Measurements from ENCODE around the gene LYPD3. TPM values are rescaled to one million over a fixed set of nuclear protein-coding genes. Genes with fewer than 3 reads are reported as not detected.

LYPD3 gene
- total and polyA plus RNA-seq, 2 experiments from 2014 or later: 3.3 to 4.6 TPM

DNA sequence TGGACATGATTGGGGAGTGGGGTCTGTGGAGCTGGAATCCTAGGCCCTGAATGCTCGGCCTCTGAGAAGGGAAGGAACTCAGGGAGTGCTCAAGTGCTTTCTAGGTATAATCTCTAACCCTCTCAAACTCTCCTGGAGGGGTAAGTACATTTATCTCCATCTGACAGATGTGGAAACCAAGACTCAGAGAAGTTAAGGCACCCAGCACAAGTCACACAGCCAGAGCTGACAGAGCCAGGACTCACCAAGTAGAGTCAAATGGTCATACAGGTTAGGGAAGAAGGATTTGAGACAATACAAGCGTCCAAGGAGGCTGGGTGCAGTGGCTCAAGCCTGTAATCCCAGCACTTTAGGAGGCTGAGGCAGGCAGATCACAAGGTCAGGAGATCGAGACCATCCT, 12.9 kb upstream of the LYPD3 start:
- ATAC-seq (no peak), DNase-seq (ENCODE audit: low spot score) (no peak)
- peaks cover 4% of the 10 kb centered on the region; the same call in 2 of the 3 replicates for H3K4me1 Mint-ChIP-seq
- 0 out of 2 replicates have a peak, but pooled peaks cover 5% of the 10 kb centered on the region for H3K27me3 ChIP-seq (ENCODE audit: insufficient read depth)
- H3K4me3 Mint-ChIP-seq: no peak overlapping the region
- no peaks in the 10 kb centered on the region for H3K9me2 ChIP-seq (ENCODE audit: insufficient read depth)
- no peaks in the 10 kb centered on the region for H3K36me3 Mint-ChIP-seq (ENCODE audit: low read depth)
- no peak overlapping the region for H3K4me3 ChIP-seq
- no peaks in the 10 kb centered on the region for H3K9me3 Mint-ChIP-seq
- H3K27me3 Mint-ChIP-seq (ENCODE audit: insufficient read depth, low read depth, poor library complexity): peaks cover 11% of the 10 kb centered on the region
- H4K20me1 ChIP-seq (replicated peaks; ENCODE audit: insufficient read depth): no peaks in the 10 kb centered on the region
- H3K4me1 ChIP-seq (ENCODE audit: insufficient read depth): peaks cover 6% of the 10 kb centered on the region; the same call in 1 of the 2 replicates
- H3K36me3 ChIP-seq (ENCODE audit: insufficient read depth): no peaks in the 10 kb centered on the region
- no peak overlapping the region for H3K27ac Mint-ChIP-seq
- H3K79me2 ChIP-seq (replicated peaks; ENCODE audit: insufficient read depth): no peaks in the 10 kb centered on the region
- 0 out of 2 replicates have a peak, but pooled peaks cover 4% of the 10 kb centered on the region for H3F3A ChIP-seq (replicated peaks; ENCODE audit: low read depth)
- no peak overlapping the region for H3K27ac ChIP-seq (ENCODE audit: low read depth)
- H3K4me2 ChIP-seq: no peak overlapping the region
- no peak overlapping the region for H2AFZ ChIP-seq
- TF ChIP-seq, protein P1, sequence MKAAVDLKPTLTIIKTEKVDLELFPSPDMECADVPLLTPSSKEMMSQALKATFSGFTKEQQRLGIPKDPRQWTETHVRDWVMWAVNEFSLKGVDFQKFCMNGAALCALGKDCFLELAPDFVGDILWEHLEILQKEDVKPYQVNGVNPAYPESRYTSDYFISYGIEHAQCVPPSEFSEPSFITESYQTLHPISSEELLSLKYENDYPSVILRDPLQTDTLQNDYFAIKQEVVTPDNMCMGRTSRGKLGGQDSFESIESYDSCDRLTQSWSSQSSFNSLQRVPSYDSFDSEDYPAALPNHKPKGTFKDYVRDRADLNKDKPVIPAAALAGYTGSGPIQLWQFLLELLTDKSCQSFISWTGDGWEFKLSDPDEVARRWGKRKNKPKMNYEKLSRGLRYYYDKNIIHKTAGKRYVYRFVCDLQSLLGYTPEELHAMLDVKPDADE (IDR thresholded peaks at IDR 0.05): no peak
- TF ChIP-seq, protein P2, sequence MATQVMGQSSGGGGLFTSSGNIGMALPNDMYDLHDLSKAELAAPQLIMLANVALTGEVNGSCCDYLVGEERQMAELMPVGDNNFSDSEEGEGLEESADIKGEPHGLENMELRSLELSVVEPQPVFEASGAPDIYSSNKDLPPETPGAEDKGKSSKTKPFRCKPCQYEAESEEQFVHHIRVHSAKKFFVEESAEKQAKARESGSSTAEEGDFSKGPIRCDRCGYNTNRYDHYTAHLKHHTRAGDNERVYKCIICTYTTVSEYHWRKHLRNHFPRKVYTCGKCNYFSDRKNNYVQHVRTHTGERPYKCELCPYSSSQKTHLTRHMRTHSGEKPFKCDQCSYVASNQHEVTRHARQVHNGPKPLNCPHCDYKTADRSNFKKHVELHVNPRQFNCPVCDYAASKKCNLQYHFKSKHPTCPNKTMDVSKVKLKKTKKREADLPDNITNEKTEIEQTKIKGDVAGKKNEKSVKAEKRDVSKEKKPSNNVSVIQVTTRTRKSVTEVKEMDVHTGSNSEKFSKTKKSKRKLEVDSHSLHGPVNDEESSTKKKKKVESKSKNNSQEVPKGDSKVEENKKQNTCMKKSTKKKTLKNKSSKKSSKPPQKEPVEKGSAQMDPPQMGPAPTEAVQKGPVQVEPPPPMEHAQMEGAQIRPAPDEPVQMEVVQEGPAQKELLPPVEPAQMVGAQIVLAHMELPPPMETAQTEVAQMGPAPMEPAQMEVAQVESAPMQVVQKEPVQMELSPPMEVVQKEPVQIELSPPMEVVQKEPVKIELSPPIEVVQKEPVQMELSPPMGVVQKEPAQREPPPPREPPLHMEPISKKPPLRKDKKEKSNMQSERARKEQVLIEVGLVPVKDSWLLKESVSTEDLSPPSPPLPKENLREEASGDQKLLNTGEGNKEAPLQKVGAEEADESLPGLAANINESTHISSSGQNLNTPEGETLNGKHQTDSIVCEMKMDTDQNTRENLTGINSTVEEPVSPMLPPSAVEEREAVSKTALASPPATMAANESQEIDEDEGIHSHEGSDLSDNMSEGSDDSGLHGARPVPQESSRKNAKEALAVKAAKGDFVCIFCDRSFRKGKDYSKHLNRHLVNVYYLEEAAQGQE (IDR thresholded peaks at IDR 0.05; ENCODE audit: unreplicated experiment): no peak
- TF ChIP-seq CREB1 (CRISPR knock-in tag; IDR thresholded peaks at IDR 0.05; ENCODE audit: low read depth) (no peak), EZH2 (IDR thresholded peaks at IDR 0.05; ENCODE audit: low read depth, unreplicated experiment) (no peak), POLR2AphosphoS5 (IDR thresholded peaks at IDR 0.05; ENCODE audit: low read depth) (no peak), EZH2phosphoT487 (IDR thresholded peaks at IDR 0.05; ENCODE audit: unreplicated experiment) (no peak)

DNA sequence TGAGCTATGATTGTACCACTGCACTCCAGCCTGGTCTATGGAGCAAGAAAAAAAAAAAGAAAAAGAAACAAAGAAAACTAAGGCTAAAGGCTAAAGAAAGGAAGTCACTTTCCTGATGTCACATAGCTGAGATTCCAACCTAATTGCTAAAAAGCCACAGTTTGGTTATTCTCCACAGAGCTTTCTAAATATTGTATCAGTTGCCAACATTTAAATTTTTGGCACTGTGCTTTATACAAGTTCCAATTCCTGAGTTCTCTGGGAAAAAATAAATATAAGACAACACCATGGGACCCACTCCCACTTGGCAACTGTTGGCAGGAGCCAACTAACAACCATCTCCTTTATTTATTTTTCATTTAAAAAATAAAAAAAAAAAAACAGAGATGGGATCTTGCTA, 11.2 kb upstream of the LYPD3 start:
- ATAC-seq (no peak), DNase-seq (ENCODE audit: low spot score) (no peak)
- peaks cover 4% of the 10 kb centered on the region; the same call in 2 of the 3 replicates for H3K4me1 Mint-ChIP-seq
- H3K4me3 ChIP-seq: no peak overlapping the region
- no peaks in the 10 kb centered on the region for H3K79me2 ChIP-seq (replicated peaks; ENCODE audit: insufficient read depth)
- no peaks in the 10 kb centered on the region for H3K36me3 ChIP-seq (ENCODE audit: insufficient read depth)
- H3K27me3 Mint-ChIP-seq (ENCODE audit: insufficient read depth, low read depth, poor library complexity): peaks cover 12% of the 10 kb centered on the region
- no peak overlapping the region for H2AFZ ChIP-seq
- H4K20me1 ChIP-seq (replicated peaks; ENCODE audit: insufficient read depth): no peaks in the 10 kb centered on the region
- H3K36me3 Mint-ChIP-seq (ENCODE audit: low read depth): no peaks in the 10 kb centered on the region
- H3F3A ChIP-seq (replicated peaks; ENCODE audit: low read depth): 0 out of 2 replicates have a peak, but pooled peaks cover 4% of the 10 kb centered on the region
- H3K4me1 ChIP-seq (ENCODE audit: insufficient read depth): peaks cover 6% of the 10 kb centered on the region; the same call in 1 of the 2 replicates
- no peak overlapping the region for H3K4me2 ChIP-seq
- H3K9me2 ChIP-seq (ENCODE audit: insufficient read depth): no peaks in the 10 kb centered on the region
- H3K27me3 ChIP-seq (ENCODE audit: insufficient read depth): 0 out of 2 replicates have a peak, but pooled peaks cover 5% of the 10 kb centered on the region
- H3K4me3 Mint-ChIP-seq: no peak overlapping the region
- no peak overlapping the region for H3K27ac ChIP-seq (ENCODE audit: low read depth)
- no peak overlapping the region for H3K27ac Mint-ChIP-seq
- H3K9me3 Mint-ChIP-seq: no peaks in the 10 kb centered on the region
- TF ChIP-seq, protein P3, sequence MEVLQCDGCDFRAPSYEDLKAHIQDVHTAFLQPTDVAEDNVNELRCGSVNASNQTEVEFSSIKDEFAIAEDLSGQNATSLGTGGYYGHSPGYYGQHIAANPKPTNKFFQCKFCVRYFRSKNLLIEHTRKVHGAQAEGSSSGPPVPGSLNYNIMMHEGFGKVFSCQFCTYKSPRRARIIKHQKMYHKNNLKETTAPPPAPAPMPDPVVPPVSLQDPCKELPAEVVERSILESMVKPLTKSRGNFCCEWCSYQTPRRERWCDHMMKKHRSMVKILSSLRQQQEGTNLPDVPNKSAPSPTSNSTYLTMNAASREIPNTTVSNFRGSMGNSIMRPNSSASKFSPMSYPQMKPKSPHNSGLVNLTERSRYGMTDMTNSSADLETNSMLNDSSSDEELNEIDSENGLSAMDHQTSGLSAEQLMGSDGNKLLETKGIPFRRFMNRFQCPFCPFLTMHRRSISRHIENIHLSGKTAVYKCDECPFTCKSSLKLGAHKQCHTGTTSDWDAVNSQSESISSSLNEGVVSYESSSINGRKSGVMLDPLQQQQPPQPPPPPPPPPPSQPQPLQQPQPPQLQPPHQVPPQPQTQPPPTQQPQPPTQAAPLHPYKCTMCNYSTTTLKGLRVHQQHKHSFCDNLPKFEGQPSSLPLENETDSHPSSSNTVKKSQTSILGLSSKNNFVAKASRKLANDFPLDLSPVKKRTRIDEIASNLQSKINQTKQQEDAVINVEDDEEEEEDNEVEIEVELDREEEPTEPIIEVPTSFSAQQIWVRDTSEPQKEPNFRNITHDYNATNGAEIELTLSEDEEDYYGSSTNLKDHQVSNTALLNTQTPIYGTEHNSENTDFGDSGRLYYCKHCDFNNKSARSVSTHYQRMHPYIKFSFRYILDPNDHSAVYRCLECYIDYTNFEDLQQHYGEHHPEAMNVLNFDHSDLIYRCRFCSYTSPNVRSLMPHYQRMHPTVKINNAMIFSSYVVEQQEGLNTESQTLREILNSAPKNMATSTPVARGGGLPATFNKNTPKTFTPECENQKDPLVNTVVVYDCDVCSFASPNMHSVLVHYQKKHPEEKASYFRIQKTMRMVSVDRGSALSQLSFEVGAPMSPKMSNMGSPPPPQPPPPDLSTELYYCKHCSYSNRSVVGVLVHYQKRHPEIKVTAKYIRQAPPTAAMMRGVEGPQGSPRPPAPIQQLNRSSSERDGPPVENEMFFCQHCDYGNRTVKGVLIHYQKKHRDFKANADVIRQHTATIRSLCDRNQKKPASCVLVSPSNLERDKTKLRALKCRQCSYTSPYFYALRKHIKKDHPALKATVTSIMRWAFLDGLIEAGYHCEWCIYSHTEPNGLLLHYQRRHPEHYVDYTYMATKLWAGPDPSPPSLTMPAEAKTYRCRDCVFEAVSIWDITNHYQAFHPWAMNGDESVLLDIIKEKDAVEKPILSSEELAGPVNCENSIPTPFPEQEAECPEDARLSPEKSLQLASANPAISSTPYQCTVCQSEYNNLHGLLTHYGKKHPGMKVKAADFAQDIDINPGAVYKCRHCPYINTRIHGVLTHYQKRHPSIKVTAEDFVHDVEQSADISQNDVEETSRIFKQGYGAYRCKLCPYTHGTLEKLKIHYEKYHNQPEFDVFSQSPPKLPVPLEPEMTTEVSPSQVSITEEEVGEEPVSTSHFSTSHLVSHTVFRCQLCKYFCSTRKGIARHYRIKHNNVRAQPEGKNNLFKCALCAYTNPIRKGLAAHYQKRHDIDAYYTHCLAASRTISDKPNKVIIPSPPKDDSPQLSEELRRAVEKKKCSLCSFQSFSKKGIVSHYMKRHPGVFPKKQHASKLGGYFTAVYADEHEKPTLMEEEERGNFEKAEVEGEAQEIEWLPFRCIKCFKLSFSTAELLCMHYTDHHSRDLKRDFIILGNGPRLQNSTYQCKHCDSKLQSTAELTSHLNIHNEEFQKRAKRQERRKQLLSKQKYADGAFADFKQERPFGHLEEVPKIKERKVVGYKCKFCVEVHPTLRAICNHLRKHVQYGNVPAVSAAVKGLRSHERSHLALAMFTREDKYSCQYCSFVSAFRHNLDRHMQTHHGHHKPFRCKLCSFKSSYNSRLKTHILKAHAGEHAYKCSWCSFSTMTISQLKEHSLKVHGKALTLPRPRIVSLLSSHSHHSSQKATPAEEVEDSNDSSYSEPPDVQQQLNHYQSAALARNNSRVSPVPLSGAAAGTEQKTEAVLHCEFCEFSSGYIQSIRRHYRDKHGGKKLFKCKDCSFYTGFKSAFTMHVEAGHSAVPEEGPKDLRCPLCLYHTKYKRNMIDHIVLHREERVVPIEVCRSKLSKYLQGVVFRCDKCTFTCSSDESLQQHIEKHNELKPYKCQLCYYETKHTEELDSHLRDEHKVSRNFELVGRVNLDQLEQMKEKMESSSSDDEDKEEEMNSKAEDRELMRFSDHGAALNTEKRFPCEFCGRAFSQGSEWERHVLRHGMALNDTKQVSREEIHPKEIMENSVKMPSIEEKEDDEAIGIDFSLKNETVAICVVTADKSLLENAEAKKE (CRISPR knock-in tag; IDR thresholded peaks at IDR 0.05): no peak
- TF ChIP-seq CREB1 (CRISPR knock-in tag; IDR thresholded peaks at IDR 0.05; ENCODE audit: low read depth) (no peak), EZH2 (IDR thresholded peaks at IDR 0.05; ENCODE audit: low read depth, unreplicated experiment) (no peak)
